Heart right ventricle (tissue), 16 donors: Measurements from ENCODE around the gene HTN3. TPM values are rescaled to one million over a fixed set of nuclear protein-coding genes. Genes with fewer than 3 reads are reported as not detected.
"Not testable (repeated sequence)": the region's sequence is repeated elsewhere in the genome, so short reads cannot be mapped to it uniquely, and the experiment has no call there.

Experiments
- ATAC-seq, 8 donors: fragments of 200-7000 bp; cut with Tn5 transposase; one replicate each; pipeline ENCODE4 v1.9.1; 2020; ENCODE audit warnings: mild to moderate bottlenecking in 8 of 8, moderate library complexity in 8 of 8, moderate number of reproducible peaks in 1 of 8
- DNase-seq, 2 donors: peaks; one replicate each; pipeline ENCODE4 v3.0.0-alpha.2; 2020
- H3K27ac ChIP-seq, 10 donors: fragments of 200-600 bp; sonication (generic) in 2 of 10; one replicate each; pipeline versions ENCODE4 v1.5.0 to v1.8.0; 2020 to 2022; ENCODE audit warnings: mild to moderate bottlenecking in 3 of 10
- H3K27me3 ChIP-seq, 7 donors: fragments of 200-600 bp; one replicate each; pipeline ENCODE4 v1.8.0; 2021 to 2022; ENCODE audit warnings: mild to moderate bottlenecking in 2 of 7
- H3K36me3 ChIP-seq, 9 donors: fragments of 200-600 bp; sonication (generic) in 1 of 9; one replicate each; pipeline versions ENCODE4 v1.5.0 to v1.8.0; 2020 to 2022; ENCODE audit warnings: mild to moderate bottlenecking in 2 of 9
- H3K4me1 ChIP-seq, 9 donors: fragments of 200-600 bp; sonication (generic) in 1 of 9; one replicate each; pipeline versions ENCODE4 v1.5.0 to v1.8.0; 2020 to 2022; ENCODE audit warnings: mild to moderate bottlenecking in 4 of 9
- H3K4me3 ChIP-seq, 10 donors: fragments of 200-600 bp; sonication (generic) in 2 of 10; one replicate each; pipeline versions ENCODE4 v1.5.0 to v1.8.0; 2020 to 2022; ENCODE audit warnings: mild to moderate bottlenecking in 7 of 10, moderate library complexity in 2 of 10
- H3K9me3 ChIP-seq, 11 donors: fragments of 200-600 bp in 10 of 11; sonication (generic) in 2 of 11; one replicate each; pipeline versions ENCODE4 v1.5.0 to v1.8.0; 2013 to 2022; ENCODE audit warnings: mild to moderate bottlenecking in 2 of 11, control low read depth in 1 of 11, moderate library complexity in 1 of 11
- WGBS, 2 donors: extraction: QIAGEN DNeasy Blood & Tissue Kit; methylation state at CpG; one replicate each; pipeline ENCODE4 v1.1.7; 2013; ENCODE audit warnings: inconsistent platforms in 1 of 2; 5-methylcytosine and 5-hydroxymethylcytosine counted together
- intact Hi-C, 10 donors: fragments of 100-400 bp; cut with DNase I; formaldehyde crosslinking; loops; one replicate each; pipeline versions ENCODE4 v1.11.1 to v1.14.2; 2022
- long read RNA-seq, 3 donors: library from polyadenylated mRNA; unstranded; transcript quantifications; one replicate each; pipeline ENCODE4 v2.0.0, GENCODE V29; 2020 to 2021
- polyA plus RNA-seq, 2 donors: library from polyadenylated mRNA; stranded (reverse); fragments of 200-250 nt; gene quantifications; one replicate each; pipeline ENCODE4 v1.2.3, GENCODE V29; 2013
- total RNA-seq, 10 donors: library from RNA; stranded (reverse); fragmentation: NEBNext Ultra II Directional in 3 of 10; extraction: Animal tissue kit (Norgen Biotek cat#: 25700) in 3 of 10; gene quantifications; one replicate each; pipeline versions ENCODE4 v1.2.1 to v1.2.4, GENCODE V29; 2021 to 2023
- TF ChIP-seq, protein P1 (sequence below), 9 donors: fragments of 200-600 bp; sonication (generic) in 2 of 9; IDR thresholded peaks; one replicate each; pipeline versions ENCODE4 v1.5.0 to v1.8.0; 2021 to 2022; ENCODE audit warnings: antibody characterized with exemption in 9 of 9, mild to moderate bottlenecking in 5 of 9, moderate library complexity in 1 of 9
- donor health status: Arrhythmogenic right ventricular cardiomyopathy.
- donor health status: ischemic (EF 13 %, LVEDD 7.1; RV severe dilation, severe dysfunction).
- donor health status: healthy with polysubstance abuse.
- donor health status: DM: no; HTN: yes; CAD: no.
- donor health status: DM: no; HTN: no; CAD: no.
- donor health status: ischemic (EF 25% LVEDD 6.9; RV normal size, moderate dysfunction).
- donor health status: ischemic (EF 25% LVEDD 5.7; RV mildly dilated, moderate dysfunction).
- donor health status: healthy.
- donor health status: DM: yes; HTN: yes; CAD: no.
- donor health status: Ischemic cardiomyopathy.
- donor health status: ischemic (EF 35%, LVEDD 5.7; RV mildly dilated, moderate dysfunction).
- donor health status: nonischemic (EF 11% LVEDD 7.7; RV severe dilation, severe dysfunction).
- donor health status: DM: yes; HTN: yes; CAD: no.
- donor health status: PGD.
- donor health status: ischemic (EF 29% LVEDD 5.4; RV normal size, mild dysfunction).
- donor health status: nonischemic (EF 23%, LVEDD 6.1; RV moderate dilation, normal function).

HTN3 gene
- total RNA-seq (not detected), polyA plus RNA-seq (not detected)
- long read RNA-seq, donor 1 = 0 reads
- long read RNA-seq, donor 2 = 0 reads
- long read RNA-seq, donor 3 = 0 reads

DNA sequence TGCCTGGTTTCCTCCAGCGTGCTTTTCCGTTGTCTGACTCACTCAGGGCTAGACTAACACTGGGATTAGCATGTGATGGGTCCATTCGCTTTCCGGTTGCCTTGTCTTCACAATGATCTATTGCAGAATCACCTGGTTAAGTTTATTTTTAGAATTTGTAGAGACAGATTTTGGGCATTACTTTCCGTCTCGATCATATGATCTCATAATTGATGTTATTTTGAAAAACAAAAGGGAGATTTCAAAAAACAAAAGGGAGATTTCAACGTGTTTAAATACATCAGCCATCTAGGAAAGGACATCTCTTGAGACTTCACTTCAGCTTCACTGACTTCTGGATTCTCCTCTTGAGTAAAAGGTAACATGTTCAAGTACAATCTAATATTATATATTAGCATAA is at the start of gene HTN3:
Gene HTN3 (plus strand): TSS at position 301 of the 400 bp plus-strand sequence. CDS start 2,282 bp downstream, outside the sequence.
- H3K4me3 ChIP-seq, ATAC-seq, H3K27ac ChIP-seq, intact Hi-C loops, H3K4me1 ChIP-seq, H3K36me3 ChIP-seq, H3K9me3 ChIP-seq, DNase-seq, H3K27me3 ChIP-seq: not testable (repeated sequence)
- 73 to 82% methylated on average over 5 to 6 of the region's 7 CpGs for WGBS, 2 donors

DNA sequence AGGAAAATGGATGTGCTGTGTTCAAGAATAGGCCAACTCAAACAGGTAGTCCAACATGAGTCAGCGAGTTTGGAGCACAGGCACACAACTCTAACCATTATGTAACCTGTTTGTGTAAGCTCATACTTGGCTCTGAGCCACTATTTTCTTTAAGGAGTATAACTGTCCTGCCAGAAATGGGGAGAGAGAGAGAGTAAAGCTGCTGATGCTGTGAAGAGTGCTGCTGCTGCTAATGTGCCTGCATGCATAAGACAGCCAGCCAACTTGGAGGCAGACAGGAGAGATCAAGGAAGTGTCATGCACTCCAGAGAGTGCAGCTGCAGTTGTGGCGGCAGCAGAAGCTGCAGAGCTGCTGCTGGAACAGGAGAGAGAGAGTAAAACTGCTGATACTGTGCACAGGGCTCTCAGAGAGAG is 44.2 kb upstream of the HTN3 start:
- Histone ChIP-seq H3K4me3 (no peak overlapping the region), H3K4me1 (no peaks in the 10 kb centered on the region), H3K27me3 (no peaks in the 10 kb centered on the region), H3K9me3 (no peaks in the 10 kb centered on the region), H3K27ac (no peak overlapping the region), H3K36me3 (no peaks in the 10 kb centered on the region)
- TF ChIP-seq, protein P1, sequence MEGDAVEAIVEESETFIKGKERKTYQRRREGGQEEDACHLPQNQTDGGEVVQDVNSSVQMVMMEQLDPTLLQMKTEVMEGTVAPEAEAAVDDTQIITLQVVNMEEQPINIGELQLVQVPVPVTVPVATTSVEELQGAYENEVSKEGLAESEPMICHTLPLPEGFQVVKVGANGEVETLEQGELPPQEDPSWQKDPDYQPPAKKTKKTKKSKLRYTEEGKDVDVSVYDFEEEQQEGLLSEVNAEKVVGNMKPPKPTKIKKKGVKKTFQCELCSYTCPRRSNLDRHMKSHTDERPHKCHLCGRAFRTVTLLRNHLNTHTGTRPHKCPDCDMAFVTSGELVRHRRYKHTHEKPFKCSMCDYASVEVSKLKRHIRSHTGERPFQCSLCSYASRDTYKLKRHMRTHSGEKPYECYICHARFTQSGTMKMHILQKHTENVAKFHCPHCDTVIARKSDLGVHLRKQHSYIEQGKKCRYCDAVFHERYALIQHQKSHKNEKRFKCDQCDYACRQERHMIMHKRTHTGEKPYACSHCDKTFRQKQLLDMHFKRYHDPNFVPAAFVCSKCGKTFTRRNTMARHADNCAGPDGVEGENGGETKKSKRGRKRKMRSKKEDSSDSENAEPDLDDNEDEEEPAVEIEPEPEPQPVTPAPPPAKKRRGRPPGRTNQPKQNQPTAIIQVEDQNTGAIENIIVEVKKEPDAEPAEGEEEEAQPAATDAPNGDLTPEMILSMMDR (IDR thresholded peaks at IDR 0.05) = no peak
- intact Hi-C loops = no loop called here
- 23 to 30% methylated on average over 2 of the region's 2 CpGs for WGBS, 2 donors
- DNase-seq (no peak), ATAC-seq (peak in 1 of 8 donors; percentile 16)

DNA sequence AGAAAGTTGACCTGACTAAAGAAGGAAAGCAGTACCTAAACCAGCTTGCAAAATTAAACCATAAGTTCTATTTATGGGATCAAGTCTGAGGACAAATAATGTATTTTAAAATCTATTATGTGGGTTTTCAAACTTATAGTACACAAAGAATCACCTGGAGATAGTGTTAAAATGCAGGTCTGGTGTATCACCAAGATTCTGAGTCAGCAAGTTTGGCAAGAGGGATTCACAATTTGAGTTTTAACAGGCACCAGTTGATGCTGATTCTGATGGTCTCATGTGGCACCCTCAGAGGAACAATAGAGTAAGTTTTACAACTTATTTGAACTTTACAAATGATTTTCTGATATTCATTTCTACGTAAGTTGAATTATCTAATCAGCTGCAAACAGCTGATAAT is 41.6 kb upstream of the HTN3 start:
- WGBS, 2 donors = 64 to 76% methylated on average over 1 of the region's 1 CpG
- no peaks in the 10 kb centered on the region for H3K9me3 ChIP-seq
- no peak overlapping the region for H3K27ac ChIP-seq
- H3K4me1 ChIP-seq = no peaks in the 10 kb centered on the region
- no peaks in the 10 kb centered on the region for H3K36me3 ChIP-seq
- intact Hi-C loops = no loop called here
- no peak overlapping the region for H3K4me3 ChIP-seq
- ATAC-seq (no peak), DNase-seq (no peak)
- H3K27me3 ChIP-seq = no peaks in the 10 kb centered on the region
- TF ChIP-seq, protein P1 (IDR thresholded peaks at IDR 0.05) = no peak

DNA sequence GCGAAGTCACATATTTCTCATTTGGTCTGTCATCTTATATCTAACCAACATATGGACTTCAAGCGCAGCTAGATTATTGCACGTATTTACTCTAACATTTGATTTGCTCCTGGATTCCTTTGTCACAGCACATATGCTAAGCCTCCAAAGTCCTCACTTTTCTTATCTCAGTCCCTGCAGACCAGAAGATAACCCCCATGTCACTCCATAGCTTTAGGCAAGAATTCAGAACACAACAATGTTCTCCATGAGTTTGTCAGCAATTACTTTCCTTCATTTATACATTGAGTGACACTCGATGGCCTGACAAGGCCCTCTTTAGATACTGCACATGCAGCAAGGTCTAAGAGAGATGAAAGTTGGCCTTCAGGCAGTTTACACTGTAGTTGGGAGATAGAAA is 37.2 kb upstream of the HTN3 start:
- Histone ChIP-seq H3K27me3 (no peaks in the 10 kb centered on the region), H3K4me3 (no peak overlapping the region), H3K4me1 (no peaks in the 10 kb centered on the region), H3K9me3 (no peaks in the 10 kb centered on the region), H3K27ac (no peak overlapping the region), H3K36me3 (no peaks in the 10 kb centered on the region)
- intact Hi-C loops = no loop called here
- TF ChIP-seq, protein P1 (IDR thresholded peaks at IDR 0.05) = no peak
- ATAC-seq (no peak), DNase-seq (no peak)
- WGBS, 2 donors = 55 to 58% methylated on average over 4 of the region's 4 CpGs

DNA sequence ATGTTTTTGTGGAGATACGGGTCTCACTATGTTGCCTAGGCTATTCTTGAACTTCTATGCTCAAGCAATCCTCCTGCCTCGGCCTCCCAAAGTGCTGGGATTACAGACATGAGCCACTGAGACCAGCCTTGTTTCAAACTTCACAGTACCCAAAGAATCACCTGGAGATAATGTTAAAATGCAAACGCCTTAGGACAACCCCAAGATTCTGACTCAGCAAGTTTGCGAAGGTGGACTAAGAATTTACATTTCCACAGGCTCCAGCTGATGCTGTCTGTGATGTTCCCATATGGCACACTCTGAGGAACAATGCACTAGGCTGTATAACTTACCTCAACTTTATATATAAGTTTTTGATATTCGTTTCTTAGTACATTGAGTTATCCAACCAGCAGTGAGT is 33.5 kb upstream of the HTN3 start:
- Histone ChIP-seq H3K36me3 (no peaks in the 10 kb centered on the region), H3K9me3 (no peaks in the 10 kb centered on the region), H3K27ac (no peak overlapping the region), H3K4me1 (no peaks in the 10 kb centered on the region), H3K27me3 (no peaks in the 10 kb centered on the region), H3K4me3 (no peak overlapping the region)
- 79 to 80% methylated on average over 5 of the region's 5 CpGs for WGBS, 2 donors
- intact Hi-C loops = no loop called here
- ATAC-seq (no peak), DNase-seq (no peak)
- TF ChIP-seq, protein P1 (IDR thresholded peaks at IDR 0.05) = no peak
